ENCODE data around the gene CHL1.

- TF ChIP-seq, protein P1, sequence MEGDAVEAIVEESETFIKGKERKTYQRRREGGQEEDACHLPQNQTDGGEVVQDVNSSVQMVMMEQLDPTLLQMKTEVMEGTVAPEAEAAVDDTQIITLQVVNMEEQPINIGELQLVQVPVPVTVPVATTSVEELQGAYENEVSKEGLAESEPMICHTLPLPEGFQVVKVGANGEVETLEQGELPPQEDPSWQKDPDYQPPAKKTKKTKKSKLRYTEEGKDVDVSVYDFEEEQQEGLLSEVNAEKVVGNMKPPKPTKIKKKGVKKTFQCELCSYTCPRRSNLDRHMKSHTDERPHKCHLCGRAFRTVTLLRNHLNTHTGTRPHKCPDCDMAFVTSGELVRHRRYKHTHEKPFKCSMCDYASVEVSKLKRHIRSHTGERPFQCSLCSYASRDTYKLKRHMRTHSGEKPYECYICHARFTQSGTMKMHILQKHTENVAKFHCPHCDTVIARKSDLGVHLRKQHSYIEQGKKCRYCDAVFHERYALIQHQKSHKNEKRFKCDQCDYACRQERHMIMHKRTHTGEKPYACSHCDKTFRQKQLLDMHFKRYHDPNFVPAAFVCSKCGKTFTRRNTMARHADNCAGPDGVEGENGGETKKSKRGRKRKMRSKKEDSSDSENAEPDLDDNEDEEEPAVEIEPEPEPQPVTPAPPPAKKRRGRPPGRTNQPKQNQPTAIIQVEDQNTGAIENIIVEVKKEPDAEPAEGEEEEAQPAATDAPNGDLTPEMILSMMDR (IDR thresholded peaks at IDR 0.05; ENCODE audit: low read length): no peak
- no peak for TF ChIP-seq EZH2 (optimal IDR thresholded peaks at IDR 0.05; ENCODE audit: low read depth, low read length)
Observed at GRCh38 chr3:184976-185375, 11.6 kb upstream of the CHL1 start.

All from MM.1S (cell line).